C4-2B (cell line): ENCODE data around the gene TMEM35B.

ENCODE experiments used
- CTCF ChIP-seq: fragments of 450-650 bp; conservative IDR thresholded peaks from 2 replicates; pipeline ENCODE4 v1.5.1; 2017; ENCODE audit warnings: mild to moderate bottlenecking
- ZFX ChIP-seq: fragments of 450-650 bp; IDR thresholded peaks from 2 replicates; pipeline ENCODE4 v1.6.1; 2017

- TF ChIP-seq CTCF (no peak), ZFX (no peak)
Measured at GRCh38 chr1:34994878-34995277, 9.7 kb upstream of the TMEM35B start.
